ENCODE data around the gene LYST. TPM values are rescaled to one million over a fixed set of nuclear protein-coding genes. Genes with fewer than 3 reads are reported as not detected.

Gene LYST
- total RNA-seq, 4 donors from 2014 or later: 27.8 to 128 (median 41.3) TPM

DNA sequence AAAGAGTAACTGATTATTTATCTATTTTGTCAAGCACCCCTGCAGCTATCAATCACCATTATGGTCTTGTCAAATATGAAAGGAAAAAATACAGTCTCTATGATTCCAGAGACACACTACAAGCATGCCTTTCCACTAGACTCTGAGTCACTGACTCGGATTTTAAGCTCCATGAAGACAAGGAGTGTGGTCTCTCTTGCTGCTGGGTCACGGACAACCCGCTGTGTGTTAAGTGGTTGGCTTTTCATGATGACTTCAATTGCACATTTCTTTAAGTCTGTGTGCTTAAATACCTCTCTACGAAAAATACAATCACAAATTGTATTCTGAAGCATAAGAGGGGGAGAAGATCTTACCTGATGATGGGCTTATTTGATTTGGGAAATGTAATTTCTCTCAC is 203.1 kb downstream of the LYST start:
- no peak for DNase-seq (ENCODE audit: low spot score)
- ATAC-seq (ENCODE audit: low FRiP score): no peak

DNA sequence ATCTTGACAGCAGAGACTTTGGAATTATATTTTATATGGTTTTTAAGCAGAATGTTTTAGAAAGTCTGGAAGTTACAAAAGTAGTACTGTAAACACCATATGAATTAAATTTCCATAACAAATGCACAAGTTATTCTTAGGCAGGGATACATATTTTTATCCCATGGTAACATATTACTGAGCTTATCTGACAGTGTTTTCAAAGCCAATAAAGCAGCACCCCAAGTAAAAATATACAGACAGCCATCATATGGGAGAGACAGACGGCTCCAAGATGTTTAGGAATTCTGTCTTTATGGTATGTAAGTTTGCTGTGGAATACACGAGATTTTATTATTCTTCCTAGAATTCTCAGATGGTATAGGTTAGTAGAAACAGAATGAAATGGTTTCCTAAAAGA is 205.1 kb downstream of the LYST start:
- ATAC-seq (ENCODE audit: low FRiP score) (no peak), DNase-seq (ENCODE audit: low spot score) (no peak)
- TF ChIP-seq CTCF (IDR thresholded peaks at IDR 0.05): no peak

More for the DNA sequence above, 203.1 kb downstream of the LYST start:
- no peak for TF ChIP-seq CTCF (IDR thresholded peaks at IDR 0.05)

DNA sequence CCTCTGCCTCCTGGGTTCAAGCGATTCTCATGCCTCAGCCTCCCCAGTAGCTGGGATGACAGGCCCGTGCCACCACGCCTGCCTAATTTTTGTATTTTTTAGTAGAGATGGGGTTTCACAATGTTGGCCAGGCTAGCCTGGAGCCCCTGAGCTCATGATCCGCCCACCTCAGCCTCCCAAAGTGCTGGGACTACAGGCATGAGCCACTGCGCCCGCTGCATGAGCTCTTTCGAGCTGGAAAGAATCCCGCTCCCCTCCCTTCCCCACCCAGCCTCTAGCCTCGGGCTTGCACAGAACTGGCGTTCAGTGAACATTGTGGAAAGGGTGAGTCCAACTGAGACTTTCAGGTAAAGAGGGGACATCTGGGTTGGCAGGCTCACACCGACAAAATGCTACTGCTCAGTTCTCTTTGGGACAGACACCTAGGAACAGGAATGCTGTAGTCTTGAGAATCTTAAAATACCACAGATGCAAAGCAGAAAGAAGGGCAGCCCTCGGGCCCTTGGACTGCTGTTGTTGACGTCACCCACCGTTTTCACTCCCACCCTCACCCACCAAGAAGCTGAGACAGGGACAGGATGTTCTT is 207.4 kb downstream of the LYST start:
- ATAC-seq (ENCODE audit: low FRiP score): no peak
- TF ChIP-seq CTCF (IDR thresholded peaks at IDR 0.05): no peak
- DNase-seq (ENCODE audit: low spot score): no peak

DNA sequence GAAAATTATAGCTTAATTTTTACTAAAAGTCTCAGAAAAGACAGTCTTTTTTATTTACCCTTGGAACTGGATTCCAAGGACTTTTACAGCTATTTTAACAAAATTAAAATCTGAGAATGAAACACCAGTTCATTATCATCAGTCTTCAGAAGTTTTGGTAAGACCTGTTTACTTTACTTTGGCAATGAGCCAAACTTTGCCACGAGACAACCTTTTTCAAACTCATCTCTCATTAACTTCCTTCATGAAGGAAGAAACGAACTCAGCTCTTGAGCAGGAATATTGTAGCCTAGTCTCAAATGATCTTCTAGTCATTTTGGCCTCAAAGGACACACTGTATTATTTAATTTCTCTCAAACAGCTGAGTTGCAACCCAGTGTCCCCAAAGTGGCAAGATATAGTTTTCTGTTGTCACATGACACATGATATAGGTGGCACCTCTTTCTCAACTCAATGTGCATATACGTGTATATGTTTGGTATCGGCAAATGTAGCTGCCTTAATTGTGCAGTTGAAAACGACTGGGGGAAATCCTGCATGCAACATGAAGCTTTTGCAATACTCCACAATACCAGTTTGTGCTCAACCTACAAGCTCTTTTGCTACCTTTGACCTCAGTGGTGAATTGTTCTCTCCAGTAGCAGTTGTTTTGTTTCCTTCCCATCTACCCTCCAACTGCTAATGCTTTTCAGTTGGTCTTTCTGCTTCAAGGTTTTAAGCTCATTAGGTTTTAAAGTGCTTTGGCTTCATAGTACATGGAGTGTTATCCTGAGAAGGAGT is 208.8 kb downstream of the LYST start:
- TF ChIP-seq CTCF (IDR thresholded peaks at IDR 0.05): no peak
- DNase-seq (ENCODE audit: low spot score): no peak
- no peak for ATAC-seq (ENCODE audit: low FRiP score)

DNA sequence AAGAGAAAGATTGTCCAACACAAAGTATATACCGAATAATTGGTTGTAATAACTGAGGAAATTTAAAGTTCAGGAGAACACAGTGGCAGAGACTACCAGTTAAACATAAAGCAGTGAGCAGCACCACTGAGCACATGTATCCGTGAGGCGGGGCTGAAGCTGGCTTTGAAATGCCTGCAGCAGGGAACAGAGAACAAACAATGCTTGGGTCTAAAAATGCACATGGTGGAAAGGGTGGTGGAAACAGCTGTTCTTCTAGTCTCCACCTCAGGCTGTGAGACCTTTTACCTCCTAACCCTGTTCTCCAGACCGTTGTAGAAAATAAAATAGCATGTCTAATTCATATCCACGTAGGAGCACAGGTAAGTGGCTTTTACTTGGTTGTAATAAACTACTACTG is 209.4 kb downstream of the LYST start:
- DNase-seq (ENCODE audit: low spot score): no peak
- TF ChIP-seq CTCF (IDR thresholded peaks at IDR 0.05): no peak
- no peak for ATAC-seq (ENCODE audit: low FRiP score)

DNA sequence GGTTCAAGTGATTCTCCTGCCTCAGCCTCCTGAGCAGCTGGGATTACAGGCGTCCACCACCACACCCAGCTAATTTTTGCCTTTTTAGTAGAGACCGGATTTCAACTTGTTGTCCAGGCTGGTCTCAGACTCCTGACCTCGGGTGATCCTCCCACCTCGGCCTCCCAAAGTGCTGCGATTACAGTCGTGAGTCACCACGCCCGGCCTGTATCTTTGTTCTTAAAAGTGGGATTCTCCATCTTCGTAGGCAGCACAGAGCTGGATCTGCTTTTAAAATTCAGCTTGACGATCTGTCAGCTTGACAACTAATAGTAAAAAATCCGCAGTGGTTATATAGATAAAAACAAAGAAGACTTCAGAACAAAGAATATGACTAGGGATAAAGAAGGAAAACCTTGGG is 214.3 kb downstream of the LYST start:
- no peak for ATAC-seq (ENCODE audit: low FRiP score)

More for the DNA sequence above, 214.3 kb downstream of the LYST start:
- DNase-seq (ENCODE audit: low spot score): no peak
- TF ChIP-seq CTCF (IDR thresholded peaks at IDR 0.05): no peak
